Superior temporal gyrus (tissue), 1 donor: ENCODE results near the gene MAPKAP1.

Experiments used
- DNase-seq: peaks from one replicate; pipeline ENCODE4 v3.0.0-alpha.2; 2016; ENCODE audit errors: extremely low spot score

Gene MAPKAP1

DNA sequence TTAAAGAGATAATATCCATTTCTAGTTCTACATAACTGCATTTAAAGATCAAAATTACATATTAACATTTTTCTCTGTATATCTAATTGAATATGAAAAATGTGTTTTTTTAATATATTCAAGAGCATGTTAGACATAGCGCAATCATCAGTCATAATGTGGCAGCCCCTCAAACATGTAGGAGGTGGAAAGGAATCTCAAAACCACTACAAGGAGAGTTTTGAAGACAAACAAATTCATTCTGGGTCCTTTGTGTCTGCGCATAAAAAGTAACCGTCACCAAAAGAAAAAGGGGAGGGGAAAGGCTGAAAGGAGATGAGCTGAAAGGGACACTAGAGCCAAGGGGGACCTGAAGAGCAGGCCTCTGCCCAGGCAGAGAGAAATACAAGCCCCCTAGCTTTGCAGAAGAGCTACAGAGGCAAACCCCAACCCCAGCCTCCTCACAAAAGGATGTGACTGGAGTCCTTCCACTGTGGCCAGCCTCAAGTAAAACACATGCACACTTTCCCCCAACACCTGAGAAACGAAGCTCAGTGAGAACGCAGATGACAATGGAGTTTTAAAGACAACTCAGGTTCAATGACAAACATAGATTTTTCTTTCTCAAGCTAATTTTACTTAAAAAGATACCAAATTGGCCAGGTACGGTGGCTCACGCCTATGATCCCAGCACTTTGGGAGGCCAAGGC lies 62.0 kb downstream of the MAPKAP1 start:
- no peak for DNase-seq

DNA sequence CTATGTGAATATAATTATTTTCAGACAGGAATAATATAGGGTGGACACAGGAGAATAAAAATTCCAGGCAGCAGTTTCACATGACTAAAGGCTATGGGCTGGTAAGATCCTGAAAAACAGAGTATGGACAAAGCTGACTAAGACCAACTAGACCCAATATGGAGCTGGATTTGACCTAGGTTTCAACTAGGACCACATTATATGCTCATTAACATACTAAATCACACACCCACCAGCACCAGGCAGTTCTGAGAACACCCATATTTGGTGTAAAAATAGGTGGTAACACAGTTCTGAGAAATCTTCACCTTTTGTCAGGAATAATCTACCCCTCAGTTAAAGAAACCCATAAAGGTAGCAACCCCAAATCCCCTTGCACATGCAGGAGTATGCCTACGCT lies 64.7 kb downstream of the MAPKAP1 start:
- no peak for DNase-seq

DNA sequence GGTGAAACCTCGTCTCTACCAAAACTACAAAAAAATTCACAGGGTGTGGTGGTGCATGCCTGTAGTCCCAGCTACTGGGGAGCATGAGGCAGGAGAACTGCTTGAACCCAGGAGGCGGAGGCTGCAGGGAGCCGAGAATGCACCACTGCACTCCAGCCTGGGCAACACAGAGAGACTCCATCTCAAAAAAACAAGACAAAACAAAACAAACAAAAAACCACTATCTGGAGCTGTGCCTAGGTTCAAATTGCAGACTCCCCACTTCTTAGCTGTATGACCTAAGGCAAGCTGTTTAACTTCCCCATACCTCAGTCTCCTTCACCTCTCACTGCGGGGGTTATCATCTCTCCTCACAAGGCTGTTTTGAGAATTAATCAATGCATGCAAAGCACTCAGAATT lies 68.0 kb downstream of the MAPKAP1 start:
- DNase-seq: no peak

DNA sequence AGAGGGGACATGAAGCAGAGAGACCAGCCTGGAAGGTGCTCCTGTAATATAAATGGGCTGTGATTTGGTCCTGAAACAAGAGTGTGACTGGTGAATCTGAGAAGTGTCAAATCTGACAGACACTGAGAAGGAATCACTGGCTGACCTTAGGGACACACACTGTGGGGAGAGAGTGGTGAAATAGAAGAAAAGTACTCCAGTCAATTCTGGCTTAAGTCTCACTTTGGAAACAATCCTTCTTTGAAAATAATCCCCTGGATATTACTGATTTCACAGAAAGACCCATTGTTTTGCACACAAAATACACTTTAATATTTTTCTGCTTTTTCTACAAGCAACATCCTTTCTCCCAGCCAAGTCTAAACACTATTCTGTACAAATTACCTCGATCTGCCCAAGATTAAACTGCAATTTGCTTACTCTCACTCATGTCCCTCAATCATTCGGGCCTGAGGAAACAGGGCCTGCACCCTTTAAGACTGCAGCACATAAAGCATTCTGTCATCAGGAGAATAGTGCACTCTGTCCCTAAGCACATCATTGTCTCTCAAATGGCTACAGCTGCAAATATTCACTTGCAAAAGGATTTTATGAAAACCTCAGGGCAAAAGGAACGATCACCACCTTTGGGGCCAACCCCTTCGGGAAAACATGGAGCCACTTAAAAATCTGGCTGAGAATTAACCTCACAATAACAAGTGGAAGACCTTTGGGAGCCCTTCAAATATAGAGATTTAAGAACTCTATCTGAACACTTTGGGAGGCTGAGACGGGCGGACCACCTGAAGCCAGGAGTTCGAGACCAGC lies 68.6 kb downstream of the MAPKAP1 start:
- DNase-seq: no peak

DNA sequence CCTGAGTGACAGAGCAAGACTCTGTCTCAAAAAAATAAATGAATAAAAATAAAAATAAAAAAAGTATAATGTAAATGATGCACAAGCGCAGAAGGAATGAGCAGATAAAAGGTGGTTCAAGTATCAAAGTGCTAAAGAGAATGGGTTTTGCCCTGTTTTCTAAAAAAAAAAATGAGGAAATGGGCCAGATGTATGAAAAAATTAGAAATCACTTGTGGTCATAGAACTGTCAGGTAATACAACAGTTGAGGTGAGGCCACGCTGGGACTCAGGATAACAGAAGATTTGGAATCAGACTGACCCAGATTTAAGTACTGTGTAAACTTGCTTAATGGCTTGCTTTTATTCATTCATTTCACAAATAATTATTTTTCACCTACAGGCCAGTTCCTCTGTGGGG lies 69.8 kb downstream of the MAPKAP1 start:
- DNase-seq: no peak

GRCh38 chr9:125635888-125636287 lies 71.1 kb downstream of the MAPKAP1 start:
- DNase-seq: no peak

DNA sequence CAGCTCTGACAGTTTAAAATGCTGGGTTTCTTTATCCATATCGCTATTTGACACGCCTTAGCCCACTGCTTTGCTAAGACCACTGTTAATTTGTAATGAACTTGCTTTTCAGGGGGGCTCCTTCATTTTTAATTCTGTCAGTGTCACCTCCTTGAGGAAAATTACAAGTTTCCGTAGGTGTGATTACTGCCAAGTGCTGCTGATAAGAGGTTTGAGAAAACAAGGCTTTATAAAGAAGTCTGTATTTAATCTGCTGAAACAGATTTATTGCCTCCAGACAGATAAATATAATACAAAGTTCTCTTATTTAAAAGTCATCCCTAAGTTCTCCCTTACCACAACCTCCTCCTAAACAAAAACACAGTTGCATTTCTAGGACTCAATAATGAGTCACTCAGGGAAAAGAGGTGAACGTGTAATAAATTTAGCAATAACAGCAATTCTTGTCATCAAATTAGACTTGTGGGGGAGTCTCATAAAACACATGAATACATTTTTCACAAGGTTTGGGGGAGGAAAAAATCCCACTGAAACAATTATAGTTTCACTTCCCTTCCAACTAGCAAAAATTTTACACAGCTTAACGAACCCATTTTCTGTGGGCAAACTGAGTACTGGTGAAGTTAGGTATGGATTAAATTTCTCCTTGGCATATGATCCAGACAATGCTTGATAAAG lies 72.8 kb downstream of the MAPKAP1 start:
- no peak for DNase-seq

DNA sequence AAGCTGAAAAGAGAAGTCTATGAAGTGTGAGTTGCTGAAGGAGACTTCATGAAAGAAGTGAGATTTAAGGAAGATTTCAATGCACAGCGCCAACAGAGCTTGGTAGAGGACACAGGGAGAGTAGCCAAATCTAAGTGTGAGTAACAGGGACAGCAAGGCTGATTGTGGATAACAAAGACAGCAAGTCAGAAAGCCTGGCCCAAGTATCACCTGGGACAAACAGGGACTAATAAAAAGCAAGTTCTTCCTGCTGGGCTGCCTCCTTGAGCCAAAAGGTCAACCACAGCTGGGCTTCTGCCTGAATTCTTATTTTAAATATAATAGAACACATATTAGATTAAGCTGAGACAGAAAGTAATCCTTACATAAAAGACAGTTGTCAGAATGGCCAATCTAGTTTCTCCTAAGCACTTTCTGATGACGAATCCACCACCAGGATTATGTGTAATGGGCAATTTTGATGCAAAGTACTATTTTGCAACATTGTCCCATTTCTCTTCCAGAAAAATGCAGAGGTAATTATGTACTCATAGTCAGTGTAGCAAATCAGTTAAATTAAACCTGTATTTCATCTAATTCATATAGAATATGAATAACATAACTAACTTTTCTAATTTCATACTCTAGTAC lies 73.8 kb downstream of the MAPKAP1 start:
- no peak for DNase-seq

DNA sequence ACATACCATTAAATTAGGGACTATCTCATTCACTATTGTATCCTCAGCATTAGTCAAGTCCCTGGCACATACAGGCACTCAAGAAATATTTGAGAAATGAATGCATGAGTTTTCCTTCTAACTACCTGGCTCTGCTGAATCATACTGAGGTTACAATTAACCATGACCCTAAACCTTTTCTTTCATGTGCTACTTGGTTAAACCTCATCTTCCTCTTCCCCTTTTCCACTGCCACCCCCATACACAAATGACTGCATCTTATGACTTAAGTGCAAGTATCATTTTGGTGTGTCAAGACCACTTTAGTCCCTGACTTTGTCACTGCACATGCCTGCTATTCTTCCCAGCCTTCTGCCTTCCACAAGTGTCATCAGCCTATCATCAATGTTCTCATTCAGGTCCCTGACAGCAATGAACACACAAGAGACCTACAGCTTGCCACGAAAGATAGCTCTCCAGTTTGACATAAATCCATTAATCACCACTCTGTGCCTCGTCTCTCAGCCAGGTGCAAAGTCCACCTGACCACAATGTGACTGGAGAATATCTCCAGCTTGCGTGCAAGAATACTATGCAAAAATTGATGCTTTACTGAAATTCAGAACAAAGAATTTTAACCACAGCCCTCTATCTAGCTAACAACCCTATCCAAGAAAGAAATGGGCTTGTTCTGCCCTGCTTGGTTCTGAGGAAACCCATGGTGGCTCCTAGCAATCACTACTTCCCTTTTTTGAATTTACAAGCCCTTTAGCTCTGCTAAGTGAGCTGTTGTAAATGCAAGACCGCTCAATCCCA lies 74.5 kb downstream of the MAPKAP1 start:
- DNase-seq: no peak

DNA sequence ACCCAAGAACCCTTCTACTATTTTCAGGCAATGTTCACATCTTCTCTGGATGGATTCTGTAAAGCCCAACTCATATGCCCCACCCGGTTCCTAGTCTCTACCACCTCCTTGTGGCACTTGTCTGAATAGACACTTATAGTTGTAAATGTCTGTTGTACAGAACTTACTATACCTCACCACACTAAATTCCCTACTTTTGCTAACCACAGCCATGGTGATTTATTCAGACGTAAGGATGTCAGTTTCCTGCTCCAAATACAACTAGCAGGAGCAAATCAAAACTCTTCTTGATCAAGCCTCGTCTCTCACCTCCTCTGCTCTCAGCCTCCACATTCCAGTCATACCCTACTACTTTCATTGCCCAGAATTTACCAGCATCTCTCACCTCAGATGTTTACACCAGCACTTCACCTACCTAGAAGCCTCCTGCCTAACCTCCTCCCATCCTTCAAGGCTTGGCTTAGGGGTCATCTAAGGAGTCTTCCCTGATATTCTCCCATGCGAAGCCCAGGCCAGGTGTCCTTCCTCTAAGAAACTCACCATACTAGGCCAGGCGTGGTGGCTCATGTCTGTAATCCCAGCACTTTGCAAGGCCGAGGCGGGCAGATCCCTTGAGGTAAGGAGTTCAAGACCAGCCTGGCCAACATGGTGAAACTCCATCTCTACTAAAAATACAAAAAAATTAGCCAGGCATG lies 75.5 kb downstream of the MAPKAP1 start:
- DNase-seq: peak; percentile 65

GRCh38 chr9:125630436-125630835 lies 76.6 kb downstream of the MAPKAP1 start:
- no peak for DNase-seq

- no peak for DNase-seq
These were observed 77.6 kb downstream of the MAPKAP1 start for GRCh38 chr9:125629446-125629845.

DNA sequence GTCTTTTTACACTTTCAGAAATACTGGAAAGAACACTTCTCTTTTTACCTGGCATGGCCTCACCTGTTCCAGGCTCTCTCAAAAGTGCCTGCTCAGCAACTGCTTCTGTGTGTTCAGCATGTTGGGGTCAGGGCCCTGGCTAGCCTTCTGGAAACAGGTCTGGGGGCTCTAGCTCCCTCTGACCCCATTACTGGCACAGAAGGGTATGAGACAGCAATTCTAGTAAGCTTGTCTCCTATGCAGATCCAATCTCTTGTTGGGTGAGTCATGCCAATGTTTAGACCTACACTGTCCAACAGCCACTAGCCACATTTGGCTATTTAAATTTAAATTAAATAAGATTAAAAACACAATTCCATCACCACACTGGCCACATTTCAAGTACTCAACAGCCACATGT lies 80.8 kb downstream of the MAPKAP1 start:
- no peak for DNase-seq

DNA sequence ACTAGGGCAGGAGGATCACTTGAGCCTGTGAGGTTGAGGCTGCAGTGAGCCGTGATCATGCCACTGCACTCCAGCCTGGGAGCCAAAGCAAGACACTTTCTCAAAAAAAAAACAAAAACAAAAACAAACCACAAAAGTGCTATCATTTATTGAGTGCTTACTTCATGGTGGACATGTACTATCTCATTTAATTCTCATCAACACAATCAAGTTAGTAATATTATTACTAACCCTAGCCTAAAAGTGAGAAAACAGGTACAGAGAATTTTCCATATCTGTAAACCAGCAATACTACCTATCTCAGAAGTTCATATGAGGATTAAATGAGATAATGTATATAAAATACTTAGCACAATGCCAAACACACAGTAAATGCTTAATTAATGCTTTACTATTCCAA lies 85.8 kb downstream of the MAPKAP1 start:
- DNase-seq: no peak

GRCh38 chr9:125620216-125620615 lies 86.8 kb downstream of the MAPKAP1 start:
- DNase-seq: no peak

DNA sequence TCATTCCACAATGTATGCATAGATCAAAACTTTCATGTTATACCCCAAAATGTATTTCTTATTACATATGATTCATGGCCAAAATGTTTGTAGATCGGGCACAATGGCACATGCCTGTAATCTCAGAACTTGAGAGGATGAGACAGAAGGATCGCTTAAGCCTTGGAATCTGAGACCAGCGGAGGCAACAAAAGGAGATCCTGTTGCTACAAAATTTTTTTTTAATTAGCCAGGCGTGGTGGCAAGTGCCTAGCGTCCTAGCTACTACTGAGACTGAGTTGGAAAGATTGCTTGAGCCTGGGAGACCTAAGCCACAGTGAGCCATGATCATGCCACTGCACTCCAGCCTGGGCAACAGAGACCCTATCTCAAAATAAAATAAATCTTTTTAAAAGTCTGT lies 89.9 kb downstream of the MAPKAP1 start:
- no peak for DNase-seq

- no peak for DNase-seq
These were observed 93.9 kb downstream of the MAPKAP1 start for GRCh38 chr9:125613141-125613540.

DNA sequence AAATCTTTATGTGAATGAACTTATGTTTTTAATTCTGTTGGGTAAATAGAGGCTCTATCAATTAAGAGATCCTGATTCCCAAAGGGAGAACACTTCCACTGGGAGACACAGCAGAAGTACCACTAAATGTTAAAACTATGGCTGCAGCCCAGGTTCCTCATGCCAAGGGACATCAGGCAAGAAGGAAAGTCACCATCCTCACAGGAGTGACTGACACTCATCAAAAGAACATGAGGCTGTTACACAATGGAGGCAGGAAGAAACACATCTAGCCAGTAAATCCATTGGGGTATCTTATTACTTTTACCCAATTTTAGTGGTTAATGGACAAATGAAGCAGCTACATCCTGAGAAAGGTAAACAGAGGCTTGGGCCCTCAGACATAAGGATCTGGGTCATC lies 94.4 kb downstream of the MAPKAP1 start:
- no peak for DNase-seq

DNA sequence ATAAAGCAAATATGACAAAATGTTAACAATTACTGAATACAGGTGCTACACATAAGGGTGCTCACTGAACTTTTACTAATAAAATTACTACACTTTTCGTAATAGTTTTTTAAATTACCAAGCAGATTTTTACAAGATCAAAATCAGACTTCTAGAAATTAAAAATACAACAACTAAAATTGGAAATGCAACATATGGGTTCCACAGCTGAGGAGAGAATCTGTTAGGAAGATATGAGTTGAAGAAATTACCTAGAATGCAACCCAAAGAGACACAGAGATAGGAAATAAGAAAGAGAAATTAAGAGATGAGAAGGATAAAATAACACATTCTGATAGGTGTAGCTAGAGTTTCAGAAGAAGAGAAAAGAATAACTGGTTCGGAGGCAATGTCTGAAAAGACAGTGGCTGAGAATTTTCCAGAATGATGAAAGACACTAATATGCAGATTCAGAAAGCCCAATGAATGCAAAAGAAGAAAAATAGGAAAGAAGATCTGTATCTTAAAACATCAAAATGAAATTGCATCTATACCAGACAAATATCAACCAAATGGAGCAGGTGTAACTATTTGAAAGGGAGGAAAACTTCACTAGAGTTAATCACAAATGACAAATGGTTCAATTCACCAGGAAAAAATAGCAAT lies 95.8 kb downstream of the MAPKAP1 start:
- DNase-seq: no peak

DNA sequence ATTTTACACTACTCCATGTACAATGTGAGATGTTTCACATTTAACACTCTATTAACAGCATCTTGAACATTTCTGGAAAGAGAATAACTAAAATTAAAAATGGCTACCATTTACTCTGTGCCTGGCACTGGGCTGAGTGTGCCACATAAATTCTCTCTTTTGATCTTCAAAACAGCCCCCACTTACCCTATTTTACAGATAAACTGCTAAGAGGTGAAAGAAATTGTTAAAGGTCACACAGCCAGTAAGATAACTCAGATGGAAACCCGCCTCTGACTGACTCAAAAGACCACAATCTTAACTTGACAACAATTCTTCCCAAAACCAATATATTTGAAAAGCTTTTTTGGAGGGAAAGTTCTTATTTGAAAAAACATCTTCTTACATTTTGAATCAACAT lies 97.3 kb downstream of the MAPKAP1 start:
- no peak for DNase-seq
